ENCODE results near the gene POLR3C.
"Not testable (repeated sequence)": the region's sequence is repeated elsewhere in the genome, so short reads cannot be mapped to it uniquely, and the experiment has no call there.

Gene POLR3C

DNA sequence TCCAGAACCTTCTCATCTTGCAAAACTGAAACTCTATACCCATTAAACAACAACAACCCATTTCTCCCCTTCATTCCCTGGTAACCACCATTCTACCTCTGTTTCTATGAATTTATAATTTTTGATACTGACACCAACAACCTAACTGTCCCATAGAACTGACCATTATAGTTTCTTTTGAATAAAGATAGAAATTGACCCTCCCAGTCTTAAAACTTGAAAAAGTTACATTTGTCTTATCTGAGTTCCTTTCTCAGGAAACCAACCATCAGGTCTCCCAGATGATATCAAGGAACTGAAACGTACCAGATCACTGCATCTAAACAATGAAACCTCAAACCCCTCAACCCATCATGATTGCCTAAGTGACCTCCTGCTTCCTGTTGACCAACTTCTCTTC lies 27.2 kb upstream of the POLR3C start:
- Histone ChIP-seq H3K27me3 (ENCODE audit: control insufficient read depth, insufficient read depth, low read length) (no peaks in the 10 kb centered on the region), H3K4me3 (ENCODE audit: low read length) (no peak overlapping the region), H3K9ac (ENCODE audit: low read length) (no peak overlapping the region), H3K36me3 (ENCODE audit: control insufficient read depth, insufficient read depth, low read length) (peaks cover 3% of the 10 kb centered on the region), H3K4me1 (ENCODE audit: control insufficient read depth, insufficient read depth, low read length) (no peaks in the 10 kb centered on the region), H3K27ac (ENCODE audit: low read depth, low read length) (no peak overlapping the region)

DNA sequence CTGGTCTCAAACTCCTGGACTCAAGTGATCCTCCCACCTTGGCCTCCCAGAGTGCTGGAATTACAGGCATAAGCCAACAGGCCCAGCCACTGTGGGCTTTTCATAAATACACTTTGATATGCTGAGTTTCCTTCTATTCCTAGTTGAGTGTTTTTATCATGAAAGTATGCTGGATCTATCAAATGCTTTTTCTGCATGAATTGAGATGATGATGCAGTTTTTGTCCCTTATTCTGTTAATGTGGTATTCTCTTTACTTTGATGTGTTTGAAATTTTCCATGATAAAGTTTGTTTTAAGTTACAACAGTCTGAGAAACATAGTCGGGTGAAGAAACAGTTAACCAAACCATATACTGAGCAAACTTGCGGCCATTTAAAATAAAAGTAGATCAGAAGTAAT lies 24.2 kb upstream of the POLR3C start:
- H3K4me3 ChIP-seq (ENCODE audit: low read length), result no peak overlapping the region
- no peak overlapping the region for H3K27ac ChIP-seq (ENCODE audit: low read depth, low read length)
- no peaks in the 10 kb centered on the region for H3K27me3 ChIP-seq (ENCODE audit: control insufficient read depth, insufficient read depth, low read length)
- no peaks in the 10 kb centered on the region for H3K4me1 ChIP-seq (ENCODE audit: control insufficient read depth, insufficient read depth, low read length)
- no peak overlapping the region for H3K9ac ChIP-seq (ENCODE audit: low read length)
- H3K36me3 ChIP-seq (ENCODE audit: control insufficient read depth, insufficient read depth, low read length), result no peaks in the 10 kb centered on the region

DNA sequence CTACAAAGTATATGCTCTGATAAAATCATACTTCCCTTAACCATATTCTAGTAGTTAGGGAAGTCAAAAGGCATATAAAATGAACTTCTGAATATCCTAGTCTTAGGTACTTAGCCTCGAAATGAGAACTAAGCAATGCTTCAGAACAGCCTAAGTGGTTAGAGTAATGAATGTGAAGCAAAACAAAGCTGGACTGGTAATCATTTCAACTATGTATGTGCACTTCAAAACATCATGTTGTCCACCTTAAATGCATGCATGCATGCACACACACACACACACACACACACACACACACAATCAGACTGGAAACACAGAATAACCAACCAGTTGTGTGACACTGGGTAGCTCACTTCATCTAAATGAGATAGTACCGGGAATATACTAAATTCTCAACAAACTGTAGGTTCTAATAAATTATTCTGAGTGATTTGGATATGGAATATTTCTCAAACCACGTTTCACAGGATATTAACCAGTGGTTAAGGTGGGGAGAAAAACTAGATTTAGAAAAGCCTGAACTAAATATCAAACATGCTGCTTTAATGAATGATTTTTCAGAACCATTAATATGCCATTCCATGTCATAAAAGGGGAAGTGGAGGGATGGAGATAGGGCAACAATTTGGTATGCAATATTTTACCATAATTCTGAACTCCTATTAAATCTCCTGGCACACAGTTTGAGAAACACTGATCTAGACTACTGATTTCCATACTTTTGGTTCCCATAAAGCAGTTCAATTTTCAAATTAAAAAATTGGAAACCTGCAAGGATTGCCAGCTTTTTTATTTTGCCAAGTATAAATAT lies 19.6 kb upstream of the POLR3C start:
- Histone ChIP-seq H3K4me1 (ENCODE audit: control insufficient read depth, insufficient read depth, low read length) (no peaks in the 10 kb centered on the region), H3K4me3 (ENCODE audit: low read length) (no peak overlapping the region), H3K27ac (ENCODE audit: low read depth, low read length) (no peak overlapping the region), H3K9ac (ENCODE audit: low read length) (no peak overlapping the region), H3K36me3 (ENCODE audit: control insufficient read depth, insufficient read depth, low read length) (no peaks in the 10 kb centered on the region), H3K27me3 (ENCODE audit: control insufficient read depth, insufficient read depth, low read length) (no peaks in the 10 kb centered on the region)

- H3K27ac ChIP-seq (ENCODE audit: low read depth, low read length), result no peak overlapping the region
- H3K27me3 ChIP-seq (ENCODE audit: control insufficient read depth, insufficient read depth, low read length), result no peaks in the 10 kb centered on the region
- no peaks in the 10 kb centered on the region for H3K4me1 ChIP-seq (ENCODE audit: control insufficient read depth, insufficient read depth, low read length)
- no peaks in the 10 kb centered on the region for H3K36me3 ChIP-seq (ENCODE audit: control insufficient read depth, insufficient read depth, low read length)
- H3K9ac ChIP-seq (ENCODE audit: low read length), result no peak overlapping the region
- no peak overlapping the region for H3K4me3 ChIP-seq (ENCODE audit: low read length)
These were observed 18.9 kb upstream of the POLR3C start for GRCh38 chr1:145805057-145805456.

GRCh38 chr1:145806408-145806807 lies 17.6 kb upstream of the POLR3C start:
- no peaks in the 10 kb centered on the region for H3K4me1 ChIP-seq (ENCODE audit: control insufficient read depth, insufficient read depth, low read length)
- no peak overlapping the region for H3K9ac ChIP-seq (ENCODE audit: low read length)
- H3K27ac ChIP-seq (ENCODE audit: low read depth, low read length), result no peak overlapping the region
- H3K27me3 ChIP-seq (ENCODE audit: control insufficient read depth, insufficient read depth, low read length), result no peaks in the 10 kb centered on the region
- no peaks in the 10 kb centered on the region for H3K36me3 ChIP-seq (ENCODE audit: control insufficient read depth, insufficient read depth, low read length)
- no peak overlapping the region for H3K4me3 ChIP-seq (ENCODE audit: low read length)

DNA sequence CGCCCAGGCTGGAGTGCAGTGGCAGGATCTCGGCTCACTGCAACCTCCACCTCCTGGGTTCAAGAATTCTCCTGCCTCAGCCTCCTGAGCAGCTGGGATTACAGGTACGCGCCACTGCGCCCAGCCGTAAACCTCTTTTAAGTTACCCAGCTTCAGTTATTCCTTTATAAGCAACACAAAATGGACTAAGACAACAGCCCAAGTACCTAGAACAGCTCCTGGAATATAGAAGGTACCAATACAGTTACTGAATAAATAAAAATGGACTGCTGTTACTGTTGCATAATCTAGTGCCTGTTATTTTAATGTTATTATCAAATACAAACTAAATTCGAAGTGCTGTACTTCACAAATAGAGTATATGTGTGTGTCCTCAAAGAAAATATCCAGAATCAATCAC lies 17.2 kb upstream of the POLR3C start:
- no peaks in the 10 kb centered on the region for H3K4me1 ChIP-seq (ENCODE audit: control insufficient read depth, insufficient read depth, low read length)
- H3K27me3 ChIP-seq (ENCODE audit: control insufficient read depth, insufficient read depth, low read length), result no peaks in the 10 kb centered on the region
- H3K27ac ChIP-seq (ENCODE audit: low read depth, low read length), result no peak overlapping the region
- no peak overlapping the region for H3K9ac ChIP-seq (ENCODE audit: low read length)
- H3K36me3 ChIP-seq (ENCODE audit: control insufficient read depth, insufficient read depth, low read length), result no peaks in the 10 kb centered on the region
- no peak overlapping the region for H3K4me3 ChIP-seq (ENCODE audit: low read length)

DNA sequence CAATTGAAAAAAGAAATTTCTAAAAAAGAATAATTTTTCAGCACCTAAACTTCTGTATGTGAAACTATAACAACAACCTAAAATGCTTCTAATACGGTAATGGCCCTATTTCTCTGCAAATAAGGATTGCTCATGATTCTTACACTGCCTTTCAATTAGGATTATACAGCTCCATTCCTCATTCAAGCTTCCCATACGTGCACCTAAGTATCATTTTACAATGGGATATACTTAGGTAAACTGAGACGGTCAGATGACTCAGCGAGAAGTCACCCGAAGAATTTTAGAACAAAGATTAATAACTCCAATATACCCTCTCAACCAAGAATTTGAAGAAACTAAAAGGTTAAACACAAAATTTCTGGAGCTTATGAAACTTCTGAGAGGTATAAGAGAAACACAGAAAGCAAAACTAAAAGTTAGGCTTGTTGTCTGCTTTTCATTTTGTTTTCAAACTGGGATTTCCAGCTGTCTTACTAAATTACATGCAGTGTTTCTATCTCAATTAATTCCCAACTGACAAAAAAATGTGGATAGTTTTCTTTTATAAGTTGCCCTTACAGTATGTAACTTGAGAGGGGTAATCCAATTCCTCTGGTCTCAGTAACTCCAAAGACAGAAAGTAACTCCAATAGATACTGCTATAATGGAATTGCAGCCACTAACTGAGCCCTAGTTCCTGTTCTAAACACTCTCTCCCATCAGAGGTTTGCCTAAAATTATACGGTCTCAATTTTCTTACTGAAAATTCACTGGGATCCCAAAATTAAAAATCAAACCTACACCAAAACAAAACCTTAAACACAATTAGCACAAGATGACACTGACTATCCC lies 10.8 kb upstream of the POLR3C start:
- not testable (repeated sequence) for H3K36me3 ChIP-seq (ENCODE audit: control insufficient read depth, insufficient read depth, low read length); H3K4me3 ChIP-seq (ENCODE audit: low read length); H3K27ac ChIP-seq (ENCODE audit: low read depth, low read length); H3K27me3 ChIP-seq (ENCODE audit: control insufficient read depth, insufficient read depth, low read length); H3K9ac ChIP-seq (ENCODE audit: low read length); H3K4me1 ChIP-seq (ENCODE audit: control insufficient read depth, insufficient read depth, low read length)

DNA sequence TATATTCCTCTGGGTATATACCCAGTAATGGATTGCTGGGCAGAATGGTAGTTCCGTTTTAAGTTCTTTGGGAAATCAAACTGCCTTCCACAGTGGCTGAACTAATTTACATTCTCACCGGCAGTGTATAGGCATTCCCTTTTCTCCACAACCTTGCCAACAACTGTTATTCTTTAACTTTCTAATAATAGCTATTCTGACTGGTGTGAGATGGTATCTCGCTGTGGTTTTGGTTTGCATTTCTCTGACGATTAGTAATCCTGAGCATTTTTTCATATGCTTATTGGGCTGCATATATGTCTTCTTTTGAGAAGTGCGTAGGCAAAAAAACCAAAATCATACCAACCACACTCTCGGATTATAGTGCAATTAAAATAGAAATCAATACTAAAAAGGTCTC lies 5.9 kb upstream of the POLR3C start:
- not testable (repeated sequence) for H3K27ac ChIP-seq (ENCODE audit: low read depth, low read length)

GRCh38 chr1:145822779-145823331 lies 1.1 kb upstream of the POLR3C start:
- H3K4me1 ChIP-seq (ENCODE audit: control insufficient read depth, insufficient read depth, low read length); H3K9ac ChIP-seq (ENCODE audit: low read length); H3K27ac ChIP-seq (ENCODE audit: low read depth, low read length); H3K27me3 ChIP-seq (ENCODE audit: control insufficient read depth, insufficient read depth, low read length); H3K4me3 ChIP-seq (ENCODE audit: low read length): not testable (repeated sequence)
- peaks cover 13% of the 10 kb centered on the region for H3K36me3 ChIP-seq (ENCODE audit: control insufficient read depth, insufficient read depth, low read length)

More for the DNA sequence above, 5.9 kb upstream of the POLR3C start:
- not testable (repeated sequence) for H3K27me3 ChIP-seq (ENCODE audit: control insufficient read depth, insufficient read depth, low read length); H3K4me1 ChIP-seq (ENCODE audit: control insufficient read depth, insufficient read depth, low read length); H3K4me3 ChIP-seq (ENCODE audit: low read length); H3K9ac ChIP-seq (ENCODE audit: low read length); H3K36me3 ChIP-seq (ENCODE audit: control insufficient read depth, insufficient read depth, low read length)

- Histone ChIP-seq H3K27me3 (ENCODE audit: control insufficient read depth, insufficient read depth, low read length) (no peaks in the 10 kb centered on the region), H3K4me1 (ENCODE audit: control insufficient read depth, insufficient read depth, low read length) (peaks cover 3% of the 10 kb centered on the region), H3K4me3 (ENCODE audit: low read length) (peak overlapping the region; percentile 97), H3K27ac (ENCODE audit: low read depth, low read length) (peak overlapping the region; percentile 76), H3K9ac (ENCODE audit: low read length) (peak overlapping the region; percentile 83), H3K36me3 (ENCODE audit: control insufficient read depth, insufficient read depth, low read length) (peaks cover 22% of the 10 kb centered on the region)
These were observed 471 bp downstream of the POLR3C start for GRCh38 chr1:145824499-145824842.

DNA sequence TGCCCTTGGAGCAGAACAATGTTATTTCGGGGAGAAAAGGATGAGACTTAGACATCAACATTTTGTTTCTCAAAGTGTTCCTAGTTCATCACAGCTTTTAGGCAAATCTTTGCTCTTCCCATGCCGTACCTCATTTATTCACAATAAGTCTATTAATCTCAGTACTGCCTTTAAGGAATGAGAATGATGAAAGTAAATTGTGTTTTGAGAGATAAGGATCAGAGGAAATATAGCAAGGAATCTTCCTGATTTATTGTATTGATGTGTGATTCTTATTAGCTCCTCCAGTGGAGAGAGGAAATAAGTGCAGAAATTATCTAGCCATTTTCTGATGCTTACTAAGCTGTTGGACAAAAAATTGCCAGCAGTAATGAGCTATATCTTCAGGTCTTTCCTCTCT lies 2.0 kb downstream of the POLR3C start:
- no peak overlapping the region for H3K27ac ChIP-seq (ENCODE audit: low read depth, low read length)
- peaks cover 22% of the 10 kb centered on the region for H3K36me3 ChIP-seq (ENCODE audit: control insufficient read depth, insufficient read depth, low read length)

GRCh38 chr1:145827966-145828365 lies 4.0 kb downstream of the POLR3C start:
- Histone ChIP-seq H3K9ac (ENCODE audit: low read length) (no peak overlapping the region), H3K27ac (ENCODE audit: low read depth, low read length) (no peak overlapping the region), H3K4me3 (ENCODE audit: low read length) (no peak overlapping the region), H3K4me1 (ENCODE audit: control insufficient read depth, insufficient read depth, low read length) (peaks cover 3% of the 10 kb centered on the region), H3K36me3 (ENCODE audit: control insufficient read depth, insufficient read depth, low read length) (peaks cover 22% of the 10 kb centered on the region), H3K27me3 (ENCODE audit: control insufficient read depth, insufficient read depth, low read length) (no peaks in the 10 kb centered on the region)

More for the DNA sequence above, 2.0 kb downstream of the POLR3C start:
- H3K27me3 ChIP-seq (ENCODE audit: control insufficient read depth, insufficient read depth, low read length), result no peaks in the 10 kb centered on the region
- H3K9ac ChIP-seq (ENCODE audit: low read length), result no peak overlapping the region
- peaks cover 3% of the 10 kb centered on the region for H3K4me1 ChIP-seq (ENCODE audit: control insufficient read depth, insufficient read depth, low read length)
- H3K4me3 ChIP-seq (ENCODE audit: low read length), result no peak overlapping the region

Measured in rectal smooth muscle tissue (tissue), 1 donor.